K562 (cell line): ENCODE results near the gene CPTP. TPM values are rescaled to one million over a fixed set of nuclear protein-coding genes. Genes with fewer than 3 reads are reported as not detected.

Source experiments
- CBX2 ChIP-seq: fragments of 200-600 bp; sonication (generic); IDR thresholded peaks from one replicate; pipeline ENCODE4 v1.6.1; 2012; ENCODE audit warnings: mild to moderate bottlenecking, low read length, inconsistent platforms; ENCODE audit not compliant: insufficient read depth, poor library complexity, severe bottlenecking
- CXXC5 ChIP-seq: fragments of 250-450 bp; sonication (Bioruptor Pico); IDR thresholded peaks from 2 replicates; pipeline ENCODE4 v1.8.0; 2022; ENCODE audit warnings: inconsistent platforms, mild to moderate bottlenecking, moderate library complexity
- HNRNPK ChIP-seq: fragments of 200-400 bp; formaldehyde crosslinking; IDR thresholded peaks from one replicate; pipeline ENCODE4 v1.6.1; 2018; ENCODE audit warnings: mild to moderate bottlenecking, low read depth, low read length; ENCODE audit not compliant: poor library complexity, severe bottlenecking
- NR4A1 ChIP-seq, 2 experiments: fragments of 250-450 bp in 1 of 2; fragments of 450-650 bp in 1 of 2; sonication (Bioruptor Pico) in 1 of 2; IDR thresholded peaks; 2 replicates each; pipeline versions ENCODE4 v1.4.0 to v1.6.1; 2016 to 2020; ENCODE audit warnings: mild to moderate bottlenecking in 2 of 2, missing compliant biosample characterization in 1 of 2, missing genetic modification characterization in 1 of 2, moderate library complexity in 1 of 2
- PHF8 ChIP-seq: fragments of 200-600 bp; sonication (generic); IDR thresholded peaks from 2 replicates; pipeline ENCODE4 v1.6.1; 2012; ENCODE audit warnings: mixed run types, mild to moderate bottlenecking, inconsistent platforms, low read length, moderate library complexity, borderline replicate concordance
- POLR2AphosphoS5 ChIP-seq: IDR thresholded peaks from 2 replicates; pipeline ENCODE4 v1.6.1; 2011; ENCODE audit warnings: mild to moderate bottlenecking, low read depth, low read length, moderate library complexity; ENCODE audit not compliant: control insufficient read depth, insufficient read depth
- POLR2G ChIP-seq: fragments of 200-400 bp; formaldehyde crosslinking; IDR thresholded peaks from 2 replicates; pipeline ENCODE4 v1.6.1; 2017; ENCODE audit warnings: low read depth, mild to moderate bottlenecking, antibody characterized with exemption, low read length, moderate library complexity
- RBM14 ChIP-seq: fragments of 200-400 bp; formaldehyde crosslinking; IDR thresholded peaks from 2 replicates; pipeline ENCODE4 v1.6.1; 2018; ENCODE audit warnings: low read depth, mild to moderate bottlenecking, low read length, moderate library complexity, borderline replicate concordance; ENCODE audit not compliant: insufficient read depth
- RBM25 ChIP-seq: fragments of 200-400 bp; formaldehyde crosslinking; IDR thresholded peaks from 2 replicates; pipeline ENCODE4 v1.6.1; 2018; ENCODE audit warnings: low read length, low read depth, moderate library complexity; ENCODE audit not compliant: severe bottlenecking
- RUNX1 ChIP-seq: sonication (generic); IDR thresholded peaks from 2 replicates; pipeline ENCODE4 v1.6.1; 2016; ENCODE audit warnings: antibody characterized with exemption, low read depth
- STAT5B ChIP-seq: fragments of 250-450 bp; sonication (Bioruptor Pico); IDR thresholded peaks from 2 replicates; pipeline ENCODE4 v1.8.0; 2021; ENCODE audit warnings: mild to moderate bottlenecking, inconsistent platforms
- ZBTB17 ChIP-seq: fragments of 450-650 bp; formaldehyde crosslinking; IDR thresholded peaks from 2 replicates; pipeline ENCODE4 v1.4.0; 2020; ENCODE audit warnings: mild to moderate bottlenecking
- ZFX ChIP-seq: sonication (generic); formaldehyde crosslinking; IDR thresholded peaks from 2 replicates; pipeline ENCODE4 v1.8.0; 2022; ENCODE audit warnings: mild to moderate bottlenecking, missing genetic modification reagents, moderate library complexity
- polyA plus RNA-seq, 8 experiments: library from polyadenylated mRNA; depleted of rRNA in 4 of 8; stranded (reverse) in 5 of 8; unstranded in 3 of 8; fragments of >200 nt; fragmentation: Nextera tagmentation in 2 of 8; fragmentation: Illumina TruSeq in 1 of 8; extraction: Ambion mirVana in 2 of 8; extraction: Trizol in 1 of 8; gene quantifications; 2 replicates each; pipeline versions ENCODE4 v1.2.1 to v1.2.3, GENCODE V29; 2011 to 2014; ENCODE audit warnings: inconsistent platforms in 1 of 8, missing spikeins in 1 of 8
- total RNA-seq, 7 experiments: library from RNA; depleted of rRNA in 6 of 7; stranded (reverse); fragments of >200 nt in 6 of 7; fragmentation: Illumina TruSeq in 2 of 7; extraction: Trizol in 2 of 7; gene quantifications; 2 replicates each; pipeline versions ENCODE4 v1.2.1 to v1.2.3, GENCODE V29; 2011 to 2021; ENCODE audit warnings: low replicate concordance in 1 of 7
- TF ChIP-seq, protein P1 (sequence below): sonication (generic); formaldehyde crosslinking; IDR thresholded peaks from 2 replicates; pipeline ENCODE4 v1.8.0; 2022; ENCODE audit warnings: missing genetic modification reagents, mild to moderate bottlenecking, moderate library complexity, borderline replicate concordance
- TF ChIP-seq, protein P2 (sequence below), 2 experiments: fragments of 250-450 bp in 1 of 2; fragments of 450-650 bp in 1 of 2; sonication (Bioruptor Pico) in 1 of 2; IDR thresholded peaks; 2 replicates each; pipeline versions ENCODE4 v1.6.1 to v1.8.0; 2016 to 2021; ENCODE audit warnings: mild to moderate bottlenecking in 2 of 2, moderate library complexity in 2 of 2, missing compliant biosample characterization in 1 of 2, missing genetic modification characterization in 1 of 2
- TF ChIP-seq, protein P3 (sequence below), 2 experiments: fragments of 200-800 bp in 1 of 2; sonication (Bioruptor generic) in 1 of 2; sonication (generic) in 1 of 2; formaldehyde crosslinking in 1 of 2; IDR thresholded peaks in 1 of 2; conservative IDR thresholded peaks in 1 of 2; 2 replicates each; pipeline versions ENCODE4 v1.5.0 to v1.6.1; 2016 to 2020; ENCODE audit warnings: missing compliant biosample characterization in 1 of 2, missing genetic modification characterization in 1 of 2, missing genetic modification reagents in 1 of 2
- TF ChIP-seq, protein P4 (sequence below): sonication (generic); formaldehyde crosslinking; IDR thresholded peaks from 2 replicates; pipeline ENCODE4 v1.8.1; 2023; ENCODE audit warnings: mild to moderate bottlenecking, missing genetic modification reagents, moderate library complexity
- TF ChIP-seq, protein P5 (sequence below): fragments of 250-450 bp; sonication (Bioruptor Pico); IDR thresholded peaks from 2 replicates; pipeline ENCODE4 v1.8.0; 2022; ENCODE audit warnings: inconsistent platforms

Gene CPTP
- total and polyA plus RNA-seq, 9 of the 15 experiments (the other 6 are each of a cell fraction or from before 2014, with no cell fraction given), result 0.11 to 25.8 (median 3.5) TPM

DNA sequence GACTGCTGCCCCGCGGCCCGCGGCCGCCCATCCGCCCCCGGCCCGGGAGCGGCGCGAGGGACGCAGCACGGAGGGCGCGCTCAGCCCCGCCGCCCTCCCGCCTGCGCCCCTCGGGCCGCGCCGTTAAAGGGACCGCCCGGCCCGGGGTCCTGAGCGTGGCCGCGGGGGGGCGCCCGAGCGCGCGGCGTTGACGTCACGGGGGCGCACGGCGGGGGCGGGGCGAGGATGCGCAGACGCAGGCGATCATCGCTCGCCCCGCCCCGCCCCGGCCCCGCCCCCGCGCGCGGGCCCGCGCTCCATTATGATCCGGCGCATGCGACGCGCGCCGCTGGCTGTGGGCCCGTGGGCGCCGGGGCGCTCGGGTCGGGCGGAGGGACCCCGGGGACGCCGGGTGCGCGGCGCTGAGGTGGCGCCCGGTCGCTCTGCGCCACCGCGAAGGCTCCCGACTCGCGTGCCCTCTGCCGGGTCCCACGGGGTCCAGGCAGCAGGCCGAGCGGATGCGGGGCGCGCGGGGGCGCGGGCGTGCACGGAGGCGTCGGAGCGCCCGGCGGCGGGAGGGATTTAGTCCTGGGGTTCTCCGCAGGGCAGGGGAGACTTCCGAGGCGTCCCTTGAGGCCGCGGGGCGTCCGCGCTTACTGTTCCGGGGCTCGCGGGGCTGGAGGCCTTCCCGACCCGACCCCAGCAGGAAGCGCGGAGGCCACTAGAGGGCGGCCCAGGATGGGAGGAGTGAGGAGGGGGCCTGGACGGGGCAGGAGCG, 24.8 kb downstream of the CPTP start, which contains the start of gene DVL1 (continued):
- TF ChIP-seq, protein P1, sequence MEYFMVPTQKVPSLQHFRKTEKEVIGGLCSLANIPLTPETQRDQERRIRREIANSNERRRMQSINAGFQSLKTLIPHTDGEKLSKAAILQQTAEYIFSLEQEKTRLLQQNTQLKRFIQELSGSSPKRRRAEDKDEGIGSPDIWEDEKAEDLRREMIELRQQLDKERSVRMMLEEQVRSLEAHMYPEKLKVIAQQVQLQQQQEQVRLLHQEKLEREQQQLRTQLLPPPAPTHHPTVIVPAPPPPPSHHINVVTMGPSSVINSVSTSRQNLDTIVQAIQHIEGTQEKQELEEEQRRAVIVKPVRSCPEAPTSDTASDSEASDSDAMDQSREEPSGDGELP (CRISPR knock-in tag), result peak; percentile 53; the same call in 1 of the 2 replicates
- TF ChIP-seq, protein P2, sequence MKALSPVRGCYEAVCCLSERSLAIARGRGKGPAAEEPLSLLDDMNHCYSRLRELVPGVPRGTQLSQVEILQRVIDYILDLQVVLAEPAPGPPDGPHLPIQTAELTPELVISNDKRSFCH (CRISPR knock-in tag; IDR thresholded peaks at IDR 0.05), result no peak
- TF ChIP-seq, protein P2 (tag; IDR thresholded peaks at IDR 0.05), result 0 out of 2 replicates have a peak, but pooled peaks have one; percentile 58
- TF ChIP-seq RUNX1 (no peak), ZFX (CRISPR knock-in tag) (peak; percentile 87), POLR2AphosphoS5 (peak; percentile 59; the same call in 1 of the 2 replicates), CBX2 (no peak), CXXC5 (CRISPR knock-in tag) (peak; percentile 84), STAT5B (CRISPR knock-in tag) (no peak), HNRNPK (no peak), POLR2G (peak; percentile 85), RBM25 (no peak), ZBTB17 (CRISPR knock-in tag) (peak; percentile 78), NR4A1 (CRISPR knock-in tag; IDR thresholded peaks at IDR 0.05) (no peak), NR4A1 (tag; IDR thresholded peaks at IDR 0.05) (peak; percentile 70; the same call in 1 of the 2 replicates), RBM14 (no peak), PHF8 (peak; percentile 79; the same call in 1 of the 2 replicates)
- TF ChIP-seq, protein P3, sequence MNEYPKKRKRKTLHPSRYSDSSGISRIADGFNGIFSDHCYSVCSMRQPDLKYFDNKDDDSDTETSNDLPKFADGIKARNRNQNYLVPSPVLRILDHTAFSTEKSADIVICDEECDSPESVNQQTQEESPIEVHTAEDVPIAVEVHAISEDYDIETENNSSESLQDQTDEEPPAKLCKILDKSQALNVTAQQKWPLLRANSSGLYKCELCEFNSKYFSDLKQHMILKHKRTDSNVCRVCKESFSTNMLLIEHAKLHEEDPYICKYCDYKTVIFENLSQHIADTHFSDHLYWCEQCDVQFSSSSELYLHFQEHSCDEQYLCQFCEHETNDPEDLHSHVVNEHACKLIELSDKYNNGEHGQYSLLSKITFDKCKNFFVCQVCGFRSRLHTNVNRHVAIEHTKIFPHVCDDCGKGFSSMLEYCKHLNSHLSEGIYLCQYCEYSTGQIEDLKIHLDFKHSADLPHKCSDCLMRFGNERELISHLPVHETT (CRISPR knock-in tag; conservative IDR thresholded peaks at IDR 0.05 in 1 of 2, IDR thresholded peaks at IDR 0.05 in 1 of 2), result peak in 1 of 2 experiments; percentile 92; a peak in 2 of 4 replicates
- TF ChIP-seq, protein P4, sequence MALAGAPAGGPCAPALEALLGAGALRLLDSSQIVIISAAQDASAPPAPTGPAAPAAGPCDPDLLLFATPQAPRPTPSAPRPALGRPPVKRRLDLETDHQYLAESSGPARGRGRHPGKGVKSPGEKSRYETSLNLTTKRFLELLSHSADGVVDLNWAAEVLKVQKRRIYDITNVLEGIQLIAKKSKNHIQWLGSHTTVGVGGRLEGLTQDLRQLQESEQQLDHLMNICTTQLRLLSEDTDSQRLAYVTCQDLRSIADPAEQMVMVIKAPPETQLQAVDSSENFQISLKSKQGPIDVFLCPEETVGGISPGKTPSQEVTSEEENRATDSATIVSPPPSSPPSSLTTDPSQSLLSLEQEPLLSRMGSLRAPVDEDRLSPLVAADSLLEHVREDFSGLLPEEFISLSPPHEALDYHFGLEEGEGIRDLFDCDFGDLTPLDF (CRISPR knock-in tag), result peak; percentile 40; the same call in 1 of the 2 replicates
- TF ChIP-seq, protein P5, sequence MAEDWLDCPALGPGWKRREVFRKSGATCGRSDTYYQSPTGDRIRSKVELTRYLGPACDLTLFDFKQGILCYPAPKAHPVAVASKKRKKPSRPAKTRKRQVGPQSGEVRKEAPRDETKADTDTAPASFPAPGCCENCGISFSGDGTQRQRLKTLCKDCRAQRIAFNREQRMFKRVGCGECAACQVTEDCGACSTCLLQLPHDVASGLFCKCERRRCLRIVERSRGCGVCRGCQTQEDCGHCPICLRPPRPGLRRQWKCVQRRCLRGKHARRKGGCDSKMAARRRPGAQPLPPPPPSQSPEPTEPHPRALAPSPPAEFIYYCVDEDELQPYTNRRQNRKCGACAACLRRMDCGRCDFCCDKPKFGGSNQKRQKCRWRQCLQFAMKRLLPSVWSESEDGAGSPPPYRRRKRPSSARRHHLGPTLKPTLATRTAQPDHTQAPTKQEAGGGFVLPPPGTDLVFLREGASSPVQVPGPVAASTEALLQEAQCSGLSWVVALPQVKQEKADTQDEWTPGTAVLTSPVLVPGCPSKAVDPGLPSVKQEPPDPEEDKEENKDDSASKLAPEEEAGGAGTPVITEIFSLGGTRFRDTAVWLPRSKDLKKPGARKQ (CRISPR knock-in tag), result no peak
